Gastrocnemius medialis (tissue), 4 donors: ENCODE measurements around the gene TPRG1L. TPM values are rescaled to one million over a fixed set of nuclear protein-coding genes. Genes with fewer than 3 reads are reported as not detected.

Experiments used
- ATAC-seq, 2 donors: fragments of 150-250 bp; one replicate each; pipeline ENCODE4 v1.9.1; 2016
- DNase-seq, 2 donors: peaks; one replicate each; pipeline ENCODE4 v3.0.0-alpha.2; 2019
- H3K27ac ChIP-seq, 4 donors: fragments of 200-600 bp; sonication (generic); 1 replicate in 1 of 4; 2 replicates in 3 of 4; pipeline ENCODE4 v1.5.1; 2016 to 2018; ENCODE audit warnings: mild to moderate bottlenecking in 2 of 4, moderate library complexity in 1 of 4
- H3K27me3 ChIP-seq, 3 donors: fragments of 200-600 bp; sonication (generic) in 2 of 3; 1 replicate in 1 of 3; 2 replicates in 2 of 3; pipeline versions ENCODE4 v1.5.1 to v1.6.0; 2016 to 2019; ENCODE audit warnings: mild to moderate bottlenecking in 1 of 3, moderate library complexity in 1 of 3
- H3K36me3 ChIP-seq, 2 donors: fragments of 200-600 bp; sonication (generic) in 1 of 2; one replicate each; pipeline ENCODE4 v1.5.1; 2017 to 2018
- H3K4me1 ChIP-seq, 2 donors: fragments of 200-600 bp; sonication (generic) in 1 of 2; one replicate each; pipeline ENCODE4 v1.5.1; 2016 to 2017; ENCODE audit warnings: mild to moderate bottlenecking in 2 of 2
- H3K4me3 ChIP-seq, 4 donors: fragments of 200-600 bp; sonication (generic) in 3 of 4; 1 replicate in 1 of 4; 2 replicates in 3 of 4; pipeline ENCODE4 v1.5.1; 2016 to 2019; ENCODE audit warnings: mild to moderate bottlenecking in 2 of 4
- H3K9me3 ChIP-seq, 3 donors: fragments of 200-600 bp; sonication (generic) in 2 of 3; 1 replicate in 1 of 3; 2 replicates in 2 of 3; pipeline ENCODE4 v1.5.1; 2016 to 2019
- CTCF ChIP-seq, 5 experiments: fragments of 450-650 bp in 3 of 5; fragments of 200-600 bp in 2 of 5; sonication (generic) in 2 of 5; IDR thresholded peaks in 4 of 5; conservative IDR thresholded peaks in 1 of 5; 1 replicate in 4 of 5; 2 replicates in 1 of 5; pipeline ENCODE4 v1.5.1; 2016 to 2019; ENCODE audit warnings: antibody characterized with exemption in 5 of 5, mild to moderate bottlenecking in 3 of 5, moderate library complexity in 3 of 5
- POLR2A ChIP-seq, 2 donors: fragments of 450-650 bp; IDR thresholded peaks; one replicate each; pipeline ENCODE4 v1.6.1; 2017; ENCODE audit warnings: antibody characterized with exemption in 2 of 2, mild to moderate bottlenecking in 2 of 2, moderate library complexity in 2 of 2
- in situ Hi-C, 4 donors: fragments of 200-750 bp; cut with MboI; loops; one replicate each; pipeline versions ENCODE4 v1.15.0 to v1.8.0; 2017; ENCODE audit warnings: low sequenced_read_pairs in 4 of 4
- intact Hi-C: fragments of 100-400 bp; cut with DNase I; formaldehyde crosslinking; loops from one replicate; pipeline ENCODE4 v1.15.1; 2023; ENCODE audit warnings: low total_unique reads
- total RNA-seq, 4 donors: library from RNA; depleted of rRNA; stranded (reverse); fragments of >200 nt; gene quantifications; one replicate each; pipeline versions ENCODE4 v1.1.0 to v1.2.3, GENCODE V29; 2016

Gene TPRG1L
- total RNA-seq, 4 donors from 2014 or later = 25.3 to 38.7 (median 30.0) TPM

- ATAC-seq (no peak), DNase-seq (no peak)
- Histone ChIP-seq H3K27ac (no peak overlapping the region), H3K4me1 (no peaks in the 10 kb centered on the region), H3K9me3 (no peaks in the 10 kb centered on the region), H3K36me3 (no peaks in the 10 kb centered on the region), H3K4me3 (no peak overlapping the region), H3K27me3 (peaks cover 0 to 9% (median 0%) of the 10 kb centered on the region in 3 donors)
- in situ Hi-C loops = no loop called here
- intact Hi-C loops = no loop called here
- no peak for TF ChIP-seq POLR2A (IDR thresholded peaks at IDR 0.05)
- TF ChIP-seq CTCF (IDR thresholded peaks at IDR 0.05 in 4 of 5, conservative IDR thresholded peaks at IDR 0.05 in 1 of 5) = no peak
Measured at GRCh38 chr1:3675436-3675835, 50.6 kb downstream of the TPRG1L start.

DNA sequence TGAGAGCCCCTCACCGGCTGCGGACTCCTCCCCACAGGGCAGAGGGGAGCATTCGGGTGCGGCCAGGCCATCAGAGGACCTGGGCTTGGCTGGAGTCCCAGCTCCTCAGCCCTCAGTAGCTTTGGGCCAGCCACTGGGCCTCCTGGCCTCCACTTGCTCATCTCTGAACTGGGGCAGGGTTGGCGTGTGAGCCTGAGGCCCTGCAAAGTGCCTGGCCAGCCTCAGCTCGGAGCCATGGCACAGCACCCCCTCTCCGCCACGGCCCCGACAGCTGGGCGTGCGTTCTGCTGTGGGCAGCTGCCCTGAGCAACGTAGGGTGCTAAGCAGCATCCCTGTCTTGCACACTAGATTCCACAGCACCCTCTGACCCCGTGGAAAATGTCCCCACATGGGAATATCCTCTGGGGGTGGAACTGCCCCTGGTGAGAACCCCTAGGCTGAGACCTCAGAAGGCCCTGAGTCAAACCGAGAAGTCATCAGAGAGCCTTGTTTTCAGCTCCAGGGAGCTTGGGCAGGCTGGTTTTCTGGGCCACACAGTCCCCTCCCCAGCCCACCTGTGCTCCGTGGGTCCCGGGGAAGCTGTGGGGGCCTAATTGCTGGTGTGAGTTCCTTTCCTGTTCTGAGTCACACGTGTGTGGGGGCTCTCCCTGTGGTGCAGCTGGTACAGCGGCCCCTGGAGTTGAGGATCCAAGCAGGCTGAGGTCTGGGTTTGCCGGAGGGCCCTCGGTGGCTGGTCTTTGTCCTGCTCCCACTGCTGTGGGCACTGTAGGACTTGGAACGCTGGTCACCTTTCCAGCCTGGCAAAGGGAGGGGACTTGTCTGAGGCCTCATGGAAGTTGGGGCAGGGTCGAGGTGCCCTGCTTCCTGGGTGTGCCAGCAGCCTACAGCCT lies 52.0 kb downstream of the TPRG1L start:
- intact Hi-C loops (no loop called here), in situ Hi-C loops (no loop called here)
- H3K4me3 ChIP-seq = no peak overlapping the region
- no peaks in the 10 kb centered on the region for H3K36me3 ChIP-seq
- H3K27ac ChIP-seq = no peak overlapping the region
- no peaks in the 10 kb centered on the region for H3K9me3 ChIP-seq
- TF ChIP-seq CTCF (IDR thresholded peaks at IDR 0.05 in 4 of 5, conservative IDR thresholded peaks at IDR 0.05 in 1 of 5) (no peak), POLR2A (IDR thresholded peaks at IDR 0.05) (no peak)
- DNase-seq = no peak
- peaks cover 0 to 4% (median 0%) of the 10 kb centered on the region in 3 donors for H3K27me3 ChIP-seq
- H3K4me1 ChIP-seq = no peaks in the 10 kb centered on the region
- ATAC-seq = no peak

DNA sequence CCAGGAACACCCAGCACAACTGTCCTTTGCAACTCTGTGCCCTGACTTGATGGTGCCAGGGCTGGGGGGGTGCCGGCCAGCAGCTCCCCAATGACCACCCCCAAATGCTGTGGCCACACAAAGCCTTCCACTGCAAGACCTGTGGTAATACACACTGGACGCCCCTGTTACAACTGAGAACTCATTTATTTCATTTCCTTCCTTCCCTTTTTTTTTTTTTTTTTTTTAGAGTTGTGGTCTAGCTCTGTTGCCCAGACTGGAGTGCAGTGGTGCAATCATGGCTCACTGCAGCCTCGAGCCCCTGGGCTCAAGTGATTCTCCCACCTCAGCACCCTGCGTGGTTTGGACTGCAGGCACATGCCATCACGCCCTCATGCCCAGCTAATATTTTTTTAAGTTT lies 52.7 kb downstream of the TPRG1L start:
- no peak overlapping the region for H3K4me3 ChIP-seq
- no peaks in the 10 kb centered on the region for H3K4me1 ChIP-seq
- TF ChIP-seq POLR2A (IDR thresholded peaks at IDR 0.05) (no peak), CTCF (IDR thresholded peaks at IDR 0.05 in 4 of 5, conservative IDR thresholded peaks at IDR 0.05 in 1 of 5) (no peak)
- intact Hi-C loops (no loop called here), in situ Hi-C loops (no loop called here)
- H3K36me3 ChIP-seq = no peaks in the 10 kb centered on the region
- ATAC-seq = no peak
- no peaks in the 10 kb centered on the region for H3K9me3 ChIP-seq
- no peak overlapping the region for H3K27ac ChIP-seq
- DNase-seq = no peak
- H3K27me3 ChIP-seq = peaks cover 0 to 4% (median 0%) of the 10 kb centered on the region in 3 donors

DNA sequence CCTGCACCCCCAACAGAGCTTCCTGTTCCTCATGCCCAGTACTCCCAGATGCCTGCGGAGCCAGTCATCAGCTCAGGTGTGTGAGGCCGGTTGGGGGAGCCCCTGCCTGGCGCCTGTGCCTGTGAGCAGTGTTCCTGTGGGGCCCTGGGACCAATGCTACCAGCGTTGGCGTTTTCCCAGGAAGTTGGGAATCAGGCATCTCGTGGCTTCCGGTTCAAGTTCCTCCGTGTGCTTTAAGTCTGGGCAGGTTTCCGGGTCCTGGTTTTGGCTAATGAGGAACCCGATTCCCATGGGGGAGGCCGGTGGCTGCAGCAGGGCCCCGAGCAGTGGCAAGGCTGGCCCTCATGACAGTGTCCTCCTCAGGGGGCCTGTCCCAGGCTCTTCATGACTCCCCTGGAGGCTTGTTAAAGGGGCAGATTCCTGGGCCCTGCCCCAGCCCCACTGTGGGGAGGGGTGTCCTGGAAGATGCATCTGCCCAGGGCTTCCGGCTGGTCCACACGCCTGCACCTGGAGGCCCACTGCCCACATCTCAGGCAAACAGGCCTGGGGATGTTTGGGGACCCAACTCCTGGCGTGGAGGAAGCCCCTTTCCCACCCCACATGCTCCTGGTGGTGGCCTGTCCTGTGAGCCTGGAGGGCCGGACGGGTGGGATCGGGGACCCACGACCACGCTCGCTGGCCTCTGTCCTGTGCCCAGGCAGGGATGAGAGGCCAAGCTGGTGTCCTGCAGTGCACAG lies 53.7 kb downstream of the TPRG1L start:
- ATAC-seq (no peak), DNase-seq (no peak)
- no peak overlapping the region for H3K27ac ChIP-seq

More for the DNA sequence above, 53.7 kb downstream of the TPRG1L start:
- peaks cover 0 to 4% (median 0%) of the 10 kb centered on the region in 3 donors for H3K27me3 ChIP-seq
- no peaks in the 10 kb centered on the region for H3K4me1 ChIP-seq
- no peaks in the 10 kb centered on the region for H3K9me3 ChIP-seq
- in situ Hi-C loops (no loop called here), intact Hi-C loops (no loop called here)
- TF ChIP-seq CTCF (IDR thresholded peaks at IDR 0.05 in 4 of 5, conservative IDR thresholded peaks at IDR 0.05 in 1 of 5) = no peak
- no peak for TF ChIP-seq POLR2A (IDR thresholded peaks at IDR 0.05)
- no peaks in the 10 kb centered on the region for H3K36me3 ChIP-seq
- no peak overlapping the region for H3K4me3 ChIP-seq
